HEK293 (cell line): ENCODE data around the gene NXPH1.

Source experiments
- CTCF ChIA-PET: fragments of 350-600 bp; formaldehyde crosslinking; extraction: SDS; loops from one replicate; lab custom pipeline; 2021; ENCODE audit warnings: antibody characterized with exemption; lab: Yijun Ruan, JAX
- POLR2A ChIA-PET: fragments of 300-600 bp; formaldehyde crosslinking; extraction: SDS; loops from one replicate; lab custom pipeline; 2020; ENCODE audit warnings: antibody characterized with exemption, inconsistent platforms; lab: Yijun Ruan, JAX
- H3K27ac ChIP-seq: fragments of 200-500 bp; sonication (Bioruptor generic); 2 replicates; pipeline ENCODE4 v1.5.1; 2014; ENCODE audit warnings: low read depth, low read length, control low read depth, inconsistent platforms; ENCODE audit errors: extremely low read depth
- H3K36me3 ChIP-seq, 2 experiments: fragments of 200-500 bp in 1 of 2; sonication (Bioruptor generic) in 1 of 2; 1 replicate in 1 of 2; 2 replicates in 1 of 2; pipeline ENCODE4 v1.5.1; 2014 to 2017; ENCODE audit warnings: inconsistent platforms in 2 of 2, low read length in 2 of 2; ENCODE audit not compliant: control insufficient read depth in 2 of 2, insufficient read depth in 1 of 2
- H3K4me1 ChIP-seq: fragments of 200-500 bp; sonication (Bioruptor generic); 2 replicates; pipeline ENCODE4 v1.5.1; 2014; ENCODE audit warnings: mild to moderate bottlenecking, low read length, inconsistent platforms; ENCODE audit not compliant: control insufficient read depth, insufficient read depth
- H3K4me3 ChIP-seq: 2 replicates; pipeline ENCODE4 v1.5.1; 2011; ENCODE audit warnings: low read depth, mild to moderate bottlenecking, control low read depth, low read length, moderate library complexity
- H3K9me3 ChIP-seq: fragments of 200-500 bp; sonication (Bioruptor generic); 2 replicates; pipeline ENCODE4 v1.5.1; 2014; ENCODE audit warnings: low read depth, low read length, inconsistent platforms; ENCODE audit not compliant: control insufficient read depth, insufficient read depth
- BCL11B ChIP-seq: fragments of 450-650 bp; formaldehyde crosslinking; IDR thresholded peaks from 2 replicates; pipeline ENCODE4 v1.5.1; 2016; ENCODE audit warnings: low read depth, missing biosample characterization, missing genetic modification characterization
- FEZF1 ChIP-seq: fragments of 450-650 bp; formaldehyde crosslinking; IDR thresholded peaks from 2 replicates; pipeline ENCODE4 v1.5.1; 2016; ENCODE audit warnings: missing biosample characterization, missing genetic modification characterization
- KLF1 ChIP-seq: fragments of 450-650 bp; formaldehyde crosslinking; IDR thresholded peaks from 2 replicates; pipeline ENCODE4 v1.5.1; 2016; ENCODE audit warnings: missing biosample characterization, missing genetic modification characterization
- OSR2 ChIP-seq: fragments of 450-650 bp; formaldehyde crosslinking; IDR thresholded peaks from 2 replicates; pipeline ENCODE4 v1.5.1; 2016; ENCODE audit warnings: missing biosample characterization, missing genetic modification characterization
- RBAK ChIP-seq: fragments of 450-650 bp; formaldehyde crosslinking; IDR thresholded peaks from 2 replicates; pipeline ENCODE4 v1.5.1; 2016; ENCODE audit warnings: missing biosample characterization, missing genetic modification characterization
- SP3 ChIP-seq: fragments of 450-650 bp; formaldehyde crosslinking; IDR thresholded peaks from 2 replicates; pipeline ENCODE4 v1.5.1; 2016; ENCODE audit warnings: missing biosample characterization, missing genetic modification characterization
- SP7 ChIP-seq: fragments of 450-650 bp; formaldehyde crosslinking; IDR thresholded peaks from 2 replicates; pipeline ENCODE4 v1.5.1; 2016; ENCODE audit warnings: missing biosample characterization, missing genetic modification characterization
- TRIM28 ChIP-seq: IDR thresholded peaks from 2 replicates; pipeline ENCODE4 v1.6.1; 2011; ENCODE audit warnings: low read length, control low read depth, borderline replicate concordance
- YY2 ChIP-seq: fragments of 450-650 bp; formaldehyde crosslinking; IDR thresholded peaks from 2 replicates; pipeline ENCODE4 v1.5.1; 2016; ENCODE audit warnings: missing biosample characterization, missing genetic modification characterization
- ZBTB21 ChIP-seq: fragments of 450-650 bp; formaldehyde crosslinking; IDR thresholded peaks from 2 replicates; pipeline ENCODE4 v1.5.1; 2017; ENCODE audit warnings: missing biosample characterization, missing genetic modification characterization
- ZNF121 ChIP-seq: fragments of 450-650 bp; formaldehyde crosslinking; IDR thresholded peaks from 2 replicates; pipeline ENCODE4 v1.5.1; 2016; ENCODE audit warnings: missing biosample characterization, missing genetic modification characterization
- ZNF350 ChIP-seq: fragments of 450-650 bp; formaldehyde crosslinking; IDR thresholded peaks from 2 replicates; pipeline ENCODE4 v1.5.0; 2017; ENCODE audit warnings: missing biosample characterization, mild to moderate bottlenecking, missing genetic modification characterization
- ZNF37A ChIP-seq: fragments of 450-650 bp; IDR thresholded peaks from 2 replicates; pipeline ENCODE4 v1.5.1; 2018; ENCODE audit warnings: missing biosample characterization, missing genetic modification characterization
- ZNF521 ChIP-seq: fragments of 450-650 bp; formaldehyde crosslinking; IDR thresholded peaks from 2 replicates; pipeline ENCODE4 v1.5.1; 2017; ENCODE audit warnings: missing biosample characterization, mild to moderate bottlenecking, missing genetic modification characterization
- ZNF571 ChIP-seq: fragments of 450-650 bp; formaldehyde crosslinking; IDR thresholded peaks from 2 replicates; pipeline ENCODE4 v1.5.0; 2017; ENCODE audit warnings: missing biosample characterization, missing genetic modification characterization
- ZNF596 ChIP-seq: fragments of 450-650 bp; IDR thresholded peaks from 2 replicates; pipeline ENCODE4 v1.5.0; 2018; ENCODE audit warnings: missing biosample characterization, mild to moderate bottlenecking, missing genetic modification characterization, moderate library complexity
- ZNF776 ChIP-seq: fragments of 450-650 bp; formaldehyde crosslinking; IDR thresholded peaks from 2 replicates; pipeline ENCODE4 v1.5.0; 2017; ENCODE audit warnings: missing biosample characterization, missing genetic modification characterization, borderline replicate concordance
- ZSCAN30 ChIP-seq: fragments of 450-650 bp; IDR thresholded peaks from 2 replicates; pipeline ENCODE4 v1.5.1; 2018; ENCODE audit warnings: missing biosample characterization, mild to moderate bottlenecking, missing genetic modification characterization, moderate library complexity
- TF ChIP-seq, protein P1 (sequence below): fragments of 450-650 bp; formaldehyde crosslinking; IDR thresholded peaks from 2 replicates; pipeline ENCODE4 v1.5.1; 2016; ENCODE audit warnings: missing biosample characterization, missing genetic modification characterization, borderline replicate concordance
- TF ChIP-seq, protein P2 (sequence below): fragments of 450-650 bp; formaldehyde crosslinking; IDR thresholded peaks from 2 replicates; pipeline ENCODE4 v1.5.1; 2016; ENCODE audit warnings: missing biosample characterization, missing genetic modification characterization
- TF ChIP-seq, protein P3 (sequence below): fragments of 450-650 bp; formaldehyde crosslinking; IDR thresholded peaks from 2 replicates; pipeline ENCODE4 v1.5.1; 2016; ENCODE audit warnings: missing biosample characterization, missing genetic modification characterization

The NXPH1 gene

DNA sequence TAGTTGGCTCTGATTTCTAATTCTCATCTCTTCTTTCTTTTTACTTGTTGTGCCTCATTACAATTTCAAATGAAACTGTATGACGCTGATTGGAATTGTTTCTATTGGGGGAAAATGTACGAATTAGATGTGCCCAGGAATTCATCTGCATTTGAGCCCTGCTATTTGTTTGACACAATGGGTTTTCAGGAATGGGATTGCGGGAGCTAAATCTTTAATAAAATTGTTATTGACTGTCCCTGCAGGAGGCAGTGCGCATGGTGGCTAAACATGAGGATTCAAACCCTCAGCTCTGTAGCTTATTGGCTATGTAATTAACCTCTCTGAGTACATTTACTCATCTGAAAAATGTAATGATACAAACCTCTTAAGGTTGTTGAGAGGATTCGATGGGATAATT lies 181.6 kb downstream of the NXPH1 start:
- POLR2A ChIA-PET: no interaction called here
- H3K27ac ChIP-seq: no peak overlapping the region
- TF ChIP-seq YY2 (tag by site-specific recombination) (no peak), ZNF350 (tag by site-specific recombination) (no peak), ZSCAN30 (tag by site-specific recombination) (no peak), FEZF1 (tag by site-specific recombination) (no peak), ZNF596 (tag by site-specific recombination) (no peak), TRIM28 (no peak)
- TF ChIP-seq, all 188 proteins: peak for 0

DNA sequence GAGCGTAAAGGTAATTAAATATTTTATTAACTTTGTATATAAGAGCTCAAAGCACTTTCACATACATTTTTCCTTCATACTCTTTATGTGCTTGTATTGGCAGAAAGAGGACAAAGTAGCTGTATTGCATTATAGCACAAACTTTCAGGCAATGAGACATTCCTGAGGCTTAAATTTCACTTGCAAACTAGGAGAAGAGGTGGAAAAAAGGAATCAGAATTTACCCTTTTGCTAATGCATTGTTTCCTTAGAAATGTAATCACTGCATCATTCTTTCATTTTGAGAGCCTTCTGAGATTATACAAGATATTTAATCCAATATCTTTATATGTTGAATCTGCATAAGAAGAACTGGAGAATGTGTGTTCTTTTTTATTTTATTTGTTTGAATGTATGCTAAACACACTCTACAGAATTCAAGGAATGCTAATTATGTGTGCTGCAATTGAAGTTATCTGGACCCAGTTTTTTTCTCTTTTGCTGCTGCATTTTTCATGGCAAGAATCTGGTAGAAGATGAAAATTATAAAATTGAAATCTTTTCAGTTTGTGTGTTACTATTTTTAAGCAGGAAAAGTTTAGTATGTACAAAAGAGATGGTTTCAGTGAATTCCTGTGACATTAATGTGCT lies 185.1 kb downstream of the NXPH1 start:
- H3K4me3 ChIP-seq: no peak overlapping the region
- no peak overlapping the region for H3K27ac ChIP-seq
- TF ChIP-seq ZNF121 (tag by site-specific recombination) (no peak), YY2 (tag by site-specific recombination) (no peak), ZNF521 (no peak), ZNF776 (tag by site-specific recombination) (no peak), BCL11B (tag by site-specific recombination) (no peak), SP7 (no peak), RBAK (no peak), FEZF1 (tag by site-specific recombination) (no peak), KLF1 (no peak), OSR2 (tag by site-specific recombination) (no peak), ZNF37A (tag by site-specific recombination) (no peak), ZBTB21 (no peak), SP3 (no peak), ZNF571 (tag by site-specific recombination) (no peak)
- TF ChIP-seq, protein P1, sequence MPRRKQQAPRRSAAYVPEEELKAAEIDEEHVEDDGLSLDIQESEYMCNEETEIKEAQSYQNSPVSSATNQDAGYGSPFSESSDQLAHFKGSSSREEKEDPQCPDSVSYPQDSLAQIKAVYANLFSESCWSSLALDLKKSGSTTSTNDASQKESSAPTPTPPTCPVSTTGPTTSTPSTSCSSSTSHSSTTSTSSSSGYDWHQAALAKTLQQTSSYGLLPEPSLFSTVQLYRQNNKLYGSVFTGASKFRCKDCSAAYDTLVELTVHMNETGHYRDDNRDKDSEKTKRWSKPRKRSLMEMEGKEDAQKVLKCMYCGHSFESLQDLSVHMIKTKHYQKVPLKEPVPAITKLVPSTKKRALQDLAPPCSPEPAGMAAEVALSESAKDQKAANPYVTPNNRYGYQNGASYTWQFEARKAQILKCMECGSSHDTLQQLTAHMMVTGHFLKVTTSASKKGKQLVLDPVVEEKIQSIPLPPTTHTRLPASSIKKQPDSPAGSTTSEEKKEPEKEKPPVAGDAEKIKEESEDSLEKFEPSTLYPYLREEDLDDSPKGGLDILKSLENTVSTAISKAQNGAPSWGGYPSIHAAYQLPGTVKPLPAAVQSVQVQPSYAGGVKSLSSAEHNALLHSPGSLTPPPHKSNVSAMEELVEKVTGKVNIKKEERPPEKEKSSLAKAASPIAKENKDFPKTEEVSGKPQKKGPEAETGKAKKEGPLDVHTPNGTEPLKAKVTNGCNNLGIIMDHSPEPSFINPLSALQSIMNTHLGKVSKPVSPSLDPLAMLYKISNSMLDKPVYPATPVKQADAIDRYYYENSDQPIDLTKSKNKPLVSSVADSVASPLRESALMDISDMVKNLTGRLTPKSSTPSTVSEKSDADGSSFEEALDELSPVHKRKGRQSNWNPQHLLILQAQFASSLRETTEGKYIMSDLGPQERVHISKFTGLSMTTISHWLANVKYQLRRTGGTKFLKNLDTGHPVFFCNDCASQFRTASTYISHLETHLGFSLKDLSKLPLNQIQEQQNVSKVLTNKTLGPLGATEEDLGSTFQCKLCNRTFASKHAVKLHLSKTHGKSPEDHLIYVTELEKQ (tag by site-specific recombination): no peak
- TF ChIP-seq, protein P2, sequence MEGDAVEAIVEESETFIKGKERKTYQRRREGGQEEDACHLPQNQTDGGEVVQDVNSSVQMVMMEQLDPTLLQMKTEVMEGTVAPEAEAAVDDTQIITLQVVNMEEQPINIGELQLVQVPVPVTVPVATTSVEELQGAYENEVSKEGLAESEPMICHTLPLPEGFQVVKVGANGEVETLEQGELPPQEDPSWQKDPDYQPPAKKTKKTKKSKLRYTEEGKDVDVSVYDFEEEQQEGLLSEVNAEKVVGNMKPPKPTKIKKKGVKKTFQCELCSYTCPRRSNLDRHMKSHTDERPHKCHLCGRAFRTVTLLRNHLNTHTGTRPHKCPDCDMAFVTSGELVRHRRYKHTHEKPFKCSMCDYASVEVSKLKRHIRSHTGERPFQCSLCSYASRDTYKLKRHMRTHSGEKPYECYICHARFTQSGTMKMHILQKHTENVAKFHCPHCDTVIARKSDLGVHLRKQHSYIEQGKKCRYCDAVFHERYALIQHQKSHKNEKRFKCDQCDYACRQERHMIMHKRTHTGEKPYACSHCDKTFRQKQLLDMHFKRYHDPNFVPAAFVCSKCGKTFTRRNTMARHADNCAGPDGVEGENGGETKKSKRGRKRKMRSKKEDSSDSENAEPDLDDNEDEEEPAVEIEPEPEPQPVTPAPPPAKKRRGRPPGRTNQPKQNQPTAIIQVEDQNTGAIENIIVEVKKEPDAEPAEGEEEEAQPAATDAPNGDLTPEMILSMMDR (tag by site-specific recombination): no peak
- TF ChIP-seq, protein P3, sequence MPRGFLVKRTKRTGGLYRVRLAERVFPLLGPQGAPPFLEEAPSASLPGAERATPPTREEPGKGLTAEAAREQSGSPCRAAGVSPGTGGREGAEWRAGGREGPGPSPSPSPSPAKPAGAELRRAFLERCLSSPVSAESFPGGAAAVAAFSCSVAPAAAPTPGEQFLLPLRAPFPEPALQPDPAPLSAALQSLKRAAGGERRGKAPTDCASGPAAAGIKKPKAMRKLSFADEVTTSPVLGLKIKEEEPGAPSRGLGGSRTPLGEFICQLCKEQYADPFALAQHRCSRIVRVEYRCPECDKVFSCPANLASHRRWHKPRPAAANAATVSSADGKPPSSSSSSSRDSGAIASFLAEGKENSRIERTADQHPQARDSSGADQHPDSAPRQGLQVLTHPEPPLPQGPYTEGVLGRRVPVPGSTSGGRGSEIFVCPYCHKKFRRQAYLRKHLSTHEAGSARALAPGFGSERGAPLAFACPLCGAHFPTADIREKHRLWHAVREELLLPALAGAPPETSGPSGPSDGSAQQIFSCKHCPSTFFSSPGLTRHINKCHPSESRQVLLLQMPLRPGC (tag by site-specific recombination): no peak
- TF ChIP-seq, all 188 proteins: peak for 0
- H3K36me3 ChIP-seq: no peaks in the 10 kb centered on the region
- H3K9me3 ChIP-seq: no peaks in the 10 kb centered on the region
- POLR2A ChIA-PET: no interaction called here
- CTCF ChIA-PET: no interaction called here
- no peaks in the 10 kb centered on the region for H3K4me1 ChIP-seq

More for the DNA sequence above, 181.6 kb downstream of the NXPH1 start:
- H3K4me3 ChIP-seq: no peak overlapping the region
- CTCF ChIA-PET: no interaction called here
- no peaks in the 10 kb centered on the region for H3K9me3 ChIP-seq
- no peaks in the 10 kb centered on the region for H3K36me3 ChIP-seq
- no peaks in the 10 kb centered on the region for H3K4me1 ChIP-seq
